Body of pancreas (tissue), 4 donors: Measurements from ENCODE around the gene COL5A1.

Experiments used
- POLR2A ChIP-seq, 3 donors: fragments of 450-650 bp; IDR thresholded peaks; one replicate each; pipeline ENCODE4 v1.6.1; 2016; ENCODE audit warnings: antibody characterized with exemption in 3 of 3, mild to moderate bottlenecking in 2 of 3
- TF ChIP-seq, protein P1 (sequence below), 7 experiments: fragments of 450-650 bp in 4 of 7; fragments of 200-600 bp in 3 of 7; sonication (generic) in 3 of 7; IDR thresholded peaks; one replicate each; pipeline ENCODE4 v1.5.1; 2016 to 2019; ENCODE audit warnings: antibody characterized with exemption in 7 of 7

DNA sequence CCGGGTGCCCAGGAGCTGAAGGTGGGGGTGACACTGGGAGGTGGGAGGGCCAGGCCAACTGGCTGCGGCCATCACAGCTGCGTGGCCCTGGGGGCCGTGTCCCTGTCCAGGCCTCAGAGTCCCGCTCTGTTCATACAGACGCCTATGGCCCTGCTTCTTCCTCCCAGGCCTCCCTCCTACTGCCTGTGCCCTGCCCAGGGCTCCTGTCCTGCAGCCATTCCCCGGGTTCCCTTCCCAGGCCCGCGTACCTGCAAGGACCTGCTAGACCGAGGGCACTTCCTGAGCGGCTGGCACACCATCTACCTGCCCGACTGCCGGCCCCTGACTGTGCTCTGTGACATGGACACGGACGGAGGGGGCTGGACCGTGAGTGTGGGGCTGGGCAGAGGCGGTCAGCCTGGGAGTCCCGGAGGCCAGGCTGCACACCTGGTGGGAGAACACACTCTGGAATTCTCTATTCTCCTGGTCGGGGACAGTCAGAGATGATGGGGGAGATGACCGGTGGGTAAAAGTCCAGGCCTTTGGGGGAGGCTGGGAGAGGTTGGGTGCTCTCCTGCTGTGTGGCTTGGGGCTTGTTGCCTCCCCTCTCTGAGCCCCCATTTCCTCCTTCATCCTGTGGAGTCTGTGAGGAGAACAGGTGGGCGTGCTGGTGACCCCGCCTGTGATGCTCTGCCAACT lies 243.5 kb downstream of the COL5A1 start:
- TF ChIP-seq, protein P1, sequence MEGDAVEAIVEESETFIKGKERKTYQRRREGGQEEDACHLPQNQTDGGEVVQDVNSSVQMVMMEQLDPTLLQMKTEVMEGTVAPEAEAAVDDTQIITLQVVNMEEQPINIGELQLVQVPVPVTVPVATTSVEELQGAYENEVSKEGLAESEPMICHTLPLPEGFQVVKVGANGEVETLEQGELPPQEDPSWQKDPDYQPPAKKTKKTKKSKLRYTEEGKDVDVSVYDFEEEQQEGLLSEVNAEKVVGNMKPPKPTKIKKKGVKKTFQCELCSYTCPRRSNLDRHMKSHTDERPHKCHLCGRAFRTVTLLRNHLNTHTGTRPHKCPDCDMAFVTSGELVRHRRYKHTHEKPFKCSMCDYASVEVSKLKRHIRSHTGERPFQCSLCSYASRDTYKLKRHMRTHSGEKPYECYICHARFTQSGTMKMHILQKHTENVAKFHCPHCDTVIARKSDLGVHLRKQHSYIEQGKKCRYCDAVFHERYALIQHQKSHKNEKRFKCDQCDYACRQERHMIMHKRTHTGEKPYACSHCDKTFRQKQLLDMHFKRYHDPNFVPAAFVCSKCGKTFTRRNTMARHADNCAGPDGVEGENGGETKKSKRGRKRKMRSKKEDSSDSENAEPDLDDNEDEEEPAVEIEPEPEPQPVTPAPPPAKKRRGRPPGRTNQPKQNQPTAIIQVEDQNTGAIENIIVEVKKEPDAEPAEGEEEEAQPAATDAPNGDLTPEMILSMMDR (IDR thresholded peaks at IDR 0.05) = no peak
- no peak for TF ChIP-seq POLR2A (IDR thresholded peaks at IDR 0.05)
